ENCODE results near the gene BMP6. TPM values are rescaled to one million over a fixed set of nuclear protein-coding genes. Genes with fewer than 3 reads are reported as not detected.

The BMP6 gene
- total RNA-seq, 1 experiment from 2014 or later = 0.28 TPM

DNA sequence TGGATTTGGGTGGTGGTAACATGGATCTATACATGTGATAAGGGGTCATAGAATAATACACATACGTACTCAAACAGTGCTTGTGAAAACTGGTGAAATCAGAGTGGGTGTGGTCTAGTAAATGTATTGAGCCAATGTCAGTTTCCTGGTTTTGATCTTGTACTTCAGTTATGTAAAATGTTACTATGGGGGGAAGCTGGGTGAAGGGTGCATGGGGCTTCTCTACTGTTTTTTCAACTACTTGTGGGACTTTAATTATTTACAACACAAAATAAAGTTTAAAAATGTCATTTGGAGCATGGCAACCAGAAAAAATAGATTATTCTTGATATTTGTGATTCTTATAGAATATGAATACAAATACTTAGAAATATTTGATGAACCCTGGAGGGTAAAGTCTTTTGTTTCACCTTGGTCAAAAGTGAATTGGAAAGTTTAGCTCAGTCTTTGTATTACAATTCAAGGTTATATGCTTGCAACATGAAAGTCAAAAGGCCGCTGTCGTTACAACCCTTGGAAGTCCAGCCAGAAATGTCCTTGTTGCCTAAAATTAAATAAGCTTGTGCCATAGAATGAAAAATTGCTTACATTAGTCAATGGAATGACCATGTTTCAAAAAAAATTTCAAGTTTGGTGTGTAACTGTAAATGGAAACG, 110.6 kb downstream of the BMP6 start:
- Histone ChIP-seq H3K14ac (ENCODE audit: insufficient read depth, low read length) (no peak overlapping the region), H3K23me2 (ENCODE audit: insufficient read length, low read depth, low read length, poor library complexity, severe bottlenecking) (no peaks in the 10 kb centered on the region), H3K9ac (ENCODE audit: extremely low read depth, insufficient read length, low read length) (no peak overlapping the region), H3K4ac (ENCODE audit: low read depth, low read length) (no peak overlapping the region), H4K5ac (ENCODE audit: insufficient read length, low read depth, low read length) (no peak overlapping the region), H2AK5ac (ENCODE audit: insufficient read length, low read length) (no peak overlapping the region), H2AFZ (ENCODE audit: low read length) (no peak overlapping the region), H3K27me3 (ENCODE audit: insufficient read depth, low read length) (no peaks in the 10 kb centered on the region), H4K20me1 (ENCODE audit: control insufficient read depth, insufficient read depth, insufficient read length) (no peaks in the 10 kb centered on the region), H2BK12ac (ENCODE audit: insufficient read length, low read depth, low read length) (no peak overlapping the region), H2BK5ac (ENCODE audit: insufficient read length, low read length) (no peak overlapping the region), H3K4me2 (ENCODE audit: insufficient read depth, insufficient read length, low read length) (no peak overlapping the region), H4K91ac (ENCODE audit: insufficient read length, low read depth, low read length) (no peak overlapping the region), H2BK120ac (ENCODE audit: low read depth, low read length, poor library complexity, severe bottlenecking) (no peak overlapping the region), H3K4me1 (ENCODE audit: insufficient read depth, low read length) (no peaks in the 10 kb centered on the region), H2BK20ac (ENCODE audit: low read depth, low read length, poor library complexity, severe bottlenecking) (no peak overlapping the region), H4K8ac (replicated peaks; ENCODE audit: insufficient read length, low read depth, low read length) (no peak overlapping the region), H2BK15ac (ENCODE audit: low read depth, low read length) (no peak overlapping the region), H3T11ph (ENCODE audit: low read length) (no peak overlapping the region), H3K23ac (ENCODE audit: insufficient read length, low read depth, low read length) (no peak overlapping the region), H3K9me3 (ENCODE audit: control insufficient read depth, low read depth, low read length) (no peaks in the 10 kb centered on the region), H3K56ac (ENCODE audit: insufficient read length, low read depth, low read length) (no peak overlapping the region), H3K79me2 (ENCODE audit: insufficient read depth, low read length) (no peaks in the 10 kb centered on the region), H3K18ac (ENCODE audit: insufficient read length, low read depth, low read length) (no peak overlapping the region), H3K79me1 (ENCODE audit: insufficient read depth, low read depth, low read length, poor library complexity, severe bottlenecking) (no peaks in the 10 kb centered on the region), H3K27ac (ENCODE audit: insufficient read length, low read depth, low read length) (no peak overlapping the region)
- H3K4me3 Mint-ChIP-seq = no peak overlapping the region
- no peaks in the 10 kb centered on the region for H3K9me3 Mint-ChIP-seq
- no peaks in the 10 kb centered on the region for H3K36me3 Mint-ChIP-seq (ENCODE audit: insufficient read depth in 1 of 3, low read depth in 3 of 3)
- H3K27ac Mint-ChIP-seq = no peak overlapping the region
- H3K27me3 Mint-ChIP-seq (ENCODE audit: low read depth) = no peaks in the 10 kb centered on the region; the same call in 1 of the 2 replicates
- WGBS (ENCODE audit: extremely low coverage, insufficient read length, low lambda C conversion rate) = 100% methylated on average over 1 of the region's 4 CpGs
- H3K4me1 Mint-ChIP-seq = peaks cover 7 to 16% of the 10 kb centered on the region in 2 experiments
- no peak for DNase-seq
- TF ChIP-seq, protein P1, sequence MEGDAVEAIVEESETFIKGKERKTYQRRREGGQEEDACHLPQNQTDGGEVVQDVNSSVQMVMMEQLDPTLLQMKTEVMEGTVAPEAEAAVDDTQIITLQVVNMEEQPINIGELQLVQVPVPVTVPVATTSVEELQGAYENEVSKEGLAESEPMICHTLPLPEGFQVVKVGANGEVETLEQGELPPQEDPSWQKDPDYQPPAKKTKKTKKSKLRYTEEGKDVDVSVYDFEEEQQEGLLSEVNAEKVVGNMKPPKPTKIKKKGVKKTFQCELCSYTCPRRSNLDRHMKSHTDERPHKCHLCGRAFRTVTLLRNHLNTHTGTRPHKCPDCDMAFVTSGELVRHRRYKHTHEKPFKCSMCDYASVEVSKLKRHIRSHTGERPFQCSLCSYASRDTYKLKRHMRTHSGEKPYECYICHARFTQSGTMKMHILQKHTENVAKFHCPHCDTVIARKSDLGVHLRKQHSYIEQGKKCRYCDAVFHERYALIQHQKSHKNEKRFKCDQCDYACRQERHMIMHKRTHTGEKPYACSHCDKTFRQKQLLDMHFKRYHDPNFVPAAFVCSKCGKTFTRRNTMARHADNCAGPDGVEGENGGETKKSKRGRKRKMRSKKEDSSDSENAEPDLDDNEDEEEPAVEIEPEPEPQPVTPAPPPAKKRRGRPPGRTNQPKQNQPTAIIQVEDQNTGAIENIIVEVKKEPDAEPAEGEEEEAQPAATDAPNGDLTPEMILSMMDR (conservative IDR thresholded peaks at IDR 0.05) = no peak
